HG03103 (cell line): Measurements from ENCODE around the gene SMAD4.
"Not testable (repeated sequence)": the region's sequence is repeated elsewhere in the genome, so short reads cannot be mapped to it uniquely, and the experiment has no call there.

Source experiments
- ATAC-seq: cut with Tn5 transposase; IDR thresholded peaks from one replicate; pipeline ENCODE4 v1.9.1; 2021; ENCODE audit warnings: low read depth; ENCODE audit not compliant: unreplicated experiment

Gene SMAD4

GRCh38 chr18:51107598-51108305, 77.7 kb downstream of the SMAD4 start:
- ATAC-seq = no peak

GRCh38 chr18:51108330-51108729, 78.3 kb downstream of the SMAD4 start:
- ATAC-seq = no peak

- ATAC-seq = peak; percentile 71
Measured at GRCh38 chr18:51110073-51110797, 80.2 kb downstream of the SMAD4 start.

GRCh38 chr18:51111633-51112355, 81.8 kb downstream of the SMAD4 start:
- not testable (repeated sequence) for ATAC-seq

- ATAC-seq = not testable (repeated sequence)
Measured at GRCh38 chr18:51116996-51117395, 87.0 kb downstream of the SMAD4 start.

- ATAC-seq = not testable (repeated sequence)
Measured at GRCh38 chr18:51119561-51119960, 89.5 kb downstream of the SMAD4 start.

- ATAC-seq = not testable (repeated sequence)
Measured at GRCh38 chr18:51119976-51120375, 90.0 kb downstream of the SMAD4 start.

- ATAC-seq = no peak
Measured at GRCh38 chr18:51120809-51121596, 91.0 kb downstream of the SMAD4 start.

GRCh38 chr18:51121597-51121857, 91.5 kb downstream of the SMAD4 start:
- no peak for ATAC-seq

- ATAC-seq = no peak
Measured at GRCh38 chr18:51122266-51123045, 92.4 kb downstream of the SMAD4 start.

- no peak for ATAC-seq
Measured at GRCh38 chr18:51123046-51123395, 93.0 kb downstream of the SMAD4 start.

- ATAC-seq = no peak
Measured at GRCh38 chr18:51123481-51123880, 93.5 kb downstream of the SMAD4 start.

- no peak for ATAC-seq
Measured at GRCh38 chr18:51123936-51124486, 94.0 kb downstream of the SMAD4 start.

GRCh38 chr18:51125976-51126375, 96.0 kb downstream of the SMAD4 start:
- no peak for ATAC-seq

- no peak for ATAC-seq
Measured at GRCh38 chr18:51127664-51128063, 97.7 kb downstream of the SMAD4 start.

GRCh38 chr18:51128533-51128932, 98.5 kb downstream of the SMAD4 start:
- ATAC-seq = no peak

GRCh38 chr18:51132256-51132935, 102.4 kb downstream of the SMAD4 start:
- ATAC-seq = no peak

- ATAC-seq = no peak
Measured at GRCh38 chr18:51133580-51134160, 103.7 kb downstream of the SMAD4 start.
